ENCODE data around the gene RRAGC.

The RRAGC gene

GRCh38 chr1:38805036-38805435 lies 54.5 kb downstream of the RRAGC start:
- no peak for DNase-seq (ENCODE audit: insufficient read length, low spot score)
- no peak for TF ChIP-seq CTCF (IDR thresholded peaks at IDR 0.05; ENCODE audit: insufficient read depth, missing control alignments)
- FAIRE-seq: no peak

- FAIRE-seq: no peak
- DNase-seq (ENCODE audit: insufficient read length, low spot score): no peak
- no peak for TF ChIP-seq CTCF (IDR thresholded peaks at IDR 0.05; ENCODE audit: insufficient read depth, missing control alignments)
Observed at GRCh38 chr1:38804062-38804886, 55.3 kb downstream of the RRAGC start.

- TF ChIP-seq CTCF (IDR thresholded peaks at IDR 0.05; ENCODE audit: insufficient read depth, missing control alignments): no peak
- no peak for FAIRE-seq
- DNase-seq (ENCODE audit: insufficient read length, low spot score): no peak
Observed at GRCh38 chr1:38803647-38804046, 55.9 kb downstream of the RRAGC start.

GRCh38 chr1:38800720-38801671 lies 58.6 kb downstream of the RRAGC start:
- TF ChIP-seq CTCF (IDR thresholded peaks at IDR 0.05; ENCODE audit: insufficient read depth, missing control alignments): no peak
- FAIRE-seq (no peak), DNase-seq (ENCODE audit: insufficient read length, low spot score) (no peak)

- FAIRE-seq (no peak), DNase-seq (ENCODE audit: insufficient read length, low spot score) (no peak)
- no peak for TF ChIP-seq CTCF (IDR thresholded peaks at IDR 0.05; ENCODE audit: insufficient read depth, missing control alignments)
Observed at GRCh38 chr1:38793299-38793698, 66.3 kb downstream of the RRAGC start.

GRCh38 chr1:38791892-38792291 lies 67.7 kb downstream of the RRAGC start:
- DNase-seq (ENCODE audit: insufficient read length, low spot score) (no peak), FAIRE-seq (no peak)
- no peak for TF ChIP-seq CTCF (IDR thresholded peaks at IDR 0.05; ENCODE audit: insufficient read depth, missing control alignments)

Measured in D721Med (cell line).